Adrenal gland (tissue), 5 donors: ENCODE measurements around the gene SERPINE3.

Experiments used
- POLR2A ChIP-seq, 2 donors: fragments of 450-650 bp; IDR thresholded peaks; one replicate each; pipeline ENCODE4 v1.6.1; 2017; ENCODE audit warnings: antibody characterized with exemption in 2 of 2, mild to moderate bottlenecking in 2 of 2, moderate library complexity in 1 of 2
- TF ChIP-seq, protein P1 (sequence below), 6 experiments: fragments of 450-650 bp in 4 of 6; fragments of 200-600 bp in 2 of 6; sonication (generic) in 1 of 6; IDR thresholded peaks; 1 replicate in 5 of 6; 2 replicates in 1 of 6; pipeline versions ENCODE4 v1.5.1 to v1.8.0; 2016 to 2021; ENCODE audit warnings: antibody characterized with exemption in 6 of 6, mild to moderate bottlenecking in 2 of 6, moderate library complexity in 1 of 6
- donor health status: DM: no; HTN: no; CAD: no.

DNA sequence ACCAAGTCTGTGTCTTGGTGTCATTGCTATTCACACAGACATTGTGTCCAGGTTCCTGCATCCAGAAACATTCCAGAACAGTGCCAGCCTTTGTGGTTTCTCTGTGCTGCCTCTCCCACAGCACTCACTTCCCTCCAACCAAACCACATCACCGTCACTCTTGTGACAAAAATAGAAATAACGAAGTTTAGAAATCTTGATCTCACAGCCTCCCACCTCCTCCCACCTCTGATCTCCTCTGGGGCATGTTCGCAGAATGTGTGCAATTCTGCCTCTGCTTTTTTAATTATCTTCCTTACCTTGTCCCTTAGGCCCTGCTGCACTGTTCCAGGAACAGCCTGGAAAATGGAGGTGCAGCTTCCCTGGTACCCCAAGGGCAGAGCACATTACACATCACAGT lies 8.7 kb upstream of the SERPINE3 start:
- TF ChIP-seq, protein P1, sequence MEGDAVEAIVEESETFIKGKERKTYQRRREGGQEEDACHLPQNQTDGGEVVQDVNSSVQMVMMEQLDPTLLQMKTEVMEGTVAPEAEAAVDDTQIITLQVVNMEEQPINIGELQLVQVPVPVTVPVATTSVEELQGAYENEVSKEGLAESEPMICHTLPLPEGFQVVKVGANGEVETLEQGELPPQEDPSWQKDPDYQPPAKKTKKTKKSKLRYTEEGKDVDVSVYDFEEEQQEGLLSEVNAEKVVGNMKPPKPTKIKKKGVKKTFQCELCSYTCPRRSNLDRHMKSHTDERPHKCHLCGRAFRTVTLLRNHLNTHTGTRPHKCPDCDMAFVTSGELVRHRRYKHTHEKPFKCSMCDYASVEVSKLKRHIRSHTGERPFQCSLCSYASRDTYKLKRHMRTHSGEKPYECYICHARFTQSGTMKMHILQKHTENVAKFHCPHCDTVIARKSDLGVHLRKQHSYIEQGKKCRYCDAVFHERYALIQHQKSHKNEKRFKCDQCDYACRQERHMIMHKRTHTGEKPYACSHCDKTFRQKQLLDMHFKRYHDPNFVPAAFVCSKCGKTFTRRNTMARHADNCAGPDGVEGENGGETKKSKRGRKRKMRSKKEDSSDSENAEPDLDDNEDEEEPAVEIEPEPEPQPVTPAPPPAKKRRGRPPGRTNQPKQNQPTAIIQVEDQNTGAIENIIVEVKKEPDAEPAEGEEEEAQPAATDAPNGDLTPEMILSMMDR (IDR thresholded peaks at IDR 0.05) = no peak
- TF ChIP-seq POLR2A (IDR thresholded peaks at IDR 0.05) = no peak
